Measurements from ENCODE around the gene ARID3C.
"Not testable (repeated sequence)": the region's sequence is repeated elsewhere in the genome, so short reads cannot be mapped to it uniquely, and the experiment has no call there.

ARID3C gene

DNA sequence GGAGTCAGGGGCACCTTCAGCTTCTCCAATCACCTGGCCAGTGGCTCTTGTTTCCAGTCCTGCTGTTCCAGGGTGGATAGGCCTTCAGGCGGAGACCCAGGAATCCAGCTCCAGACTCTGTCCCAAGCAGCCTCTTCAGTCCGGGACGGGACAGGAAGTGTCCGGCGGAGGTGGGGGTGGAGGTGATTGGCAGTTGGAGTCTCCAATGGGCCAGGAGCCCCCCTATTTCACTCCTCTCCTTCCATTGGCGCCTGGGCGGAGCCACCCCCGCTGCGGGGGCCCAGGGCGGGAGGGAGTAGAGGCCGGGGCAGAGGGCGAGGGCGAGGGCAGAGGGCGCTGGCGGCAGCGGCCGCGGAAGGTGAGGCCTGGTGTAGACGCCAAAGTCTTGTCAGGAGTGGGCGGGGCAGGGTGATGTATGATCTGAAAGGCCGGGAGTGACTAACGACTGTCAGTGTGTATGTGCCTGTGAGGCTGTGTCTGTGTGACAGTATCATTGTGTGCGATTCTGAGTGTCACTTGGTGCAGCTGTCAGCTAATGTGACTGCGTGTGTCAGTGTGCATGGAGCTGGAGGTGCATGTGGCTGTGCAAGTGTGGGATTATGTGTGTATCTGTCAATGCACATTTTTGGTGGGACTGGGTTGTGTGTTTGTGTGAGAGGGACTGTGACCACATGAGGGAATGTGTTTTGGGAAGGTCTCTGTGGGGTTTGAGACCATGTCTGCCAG lies 23.2 kb upstream of the ARID3C start, which contains the start of gene IL11RA:
Gene IL11RA, plus strand, starts transcription at position 310 of the 726 bp plus-strand sequence. CDS start 3,033 bp downstream, outside the sequence.
- no peak for DNase-seq (ENCODE audit: low read depth, low spot score)

GRCh38 chr9:34651321-34651720 lies 22.5 kb upstream of the ARID3C start:
- DNase-seq (ENCODE audit: low read depth, low spot score), result no peak

GRCh38 chr9:34650816-34651215 lies 21.9 kb upstream of the ARID3C start:
- no peak for DNase-seq (ENCODE audit: low read depth, low spot score)

DNA sequence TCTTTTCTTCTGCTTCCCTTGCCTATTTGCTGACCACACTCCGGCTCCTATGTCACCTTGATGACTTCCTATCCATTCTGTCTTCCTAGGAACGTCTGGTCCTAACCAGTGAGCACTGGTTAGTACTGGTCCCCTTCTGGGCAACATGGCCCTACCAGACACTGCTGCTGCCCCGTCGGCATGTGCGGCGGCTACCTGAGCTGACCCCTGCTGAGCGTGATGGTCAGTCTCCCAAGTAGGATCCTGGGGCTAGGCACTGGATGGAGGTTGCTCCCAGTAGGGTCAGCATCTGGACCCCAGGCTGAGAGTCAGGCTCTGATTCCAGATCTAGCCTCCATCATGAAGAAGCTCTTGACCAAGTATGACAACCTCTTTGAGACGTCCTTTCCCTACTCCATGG lies 19.8 kb upstream of the ARID3C start:
- DNase-seq (ENCODE audit: low read depth, low spot score), result no peak

- DNase-seq (ENCODE audit: low read depth, low spot score), result no peak
These were observed 18.8 kb upstream of the ARID3C start for GRCh38 chr9:34647651-34648050.

DNA sequence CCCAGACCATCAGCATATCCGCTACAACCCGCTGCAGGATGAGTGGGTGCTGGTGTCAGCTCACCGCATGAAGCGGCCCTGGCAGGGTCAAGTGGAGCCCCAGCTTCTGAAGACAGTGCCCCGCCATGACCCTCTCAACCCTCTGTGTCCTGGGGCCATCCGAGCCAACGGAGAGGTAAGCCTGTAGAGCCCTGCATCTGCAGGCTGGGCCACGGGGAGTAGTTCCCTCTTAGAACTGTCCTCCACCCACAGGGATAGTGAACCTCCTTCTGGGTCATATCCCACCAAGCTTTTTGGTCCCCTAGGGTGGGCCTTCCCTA lies 18.2 kb upstream of the ARID3C start:
- DNase-seq (ENCODE audit: low read depth, low spot score), result no peak

DNA sequence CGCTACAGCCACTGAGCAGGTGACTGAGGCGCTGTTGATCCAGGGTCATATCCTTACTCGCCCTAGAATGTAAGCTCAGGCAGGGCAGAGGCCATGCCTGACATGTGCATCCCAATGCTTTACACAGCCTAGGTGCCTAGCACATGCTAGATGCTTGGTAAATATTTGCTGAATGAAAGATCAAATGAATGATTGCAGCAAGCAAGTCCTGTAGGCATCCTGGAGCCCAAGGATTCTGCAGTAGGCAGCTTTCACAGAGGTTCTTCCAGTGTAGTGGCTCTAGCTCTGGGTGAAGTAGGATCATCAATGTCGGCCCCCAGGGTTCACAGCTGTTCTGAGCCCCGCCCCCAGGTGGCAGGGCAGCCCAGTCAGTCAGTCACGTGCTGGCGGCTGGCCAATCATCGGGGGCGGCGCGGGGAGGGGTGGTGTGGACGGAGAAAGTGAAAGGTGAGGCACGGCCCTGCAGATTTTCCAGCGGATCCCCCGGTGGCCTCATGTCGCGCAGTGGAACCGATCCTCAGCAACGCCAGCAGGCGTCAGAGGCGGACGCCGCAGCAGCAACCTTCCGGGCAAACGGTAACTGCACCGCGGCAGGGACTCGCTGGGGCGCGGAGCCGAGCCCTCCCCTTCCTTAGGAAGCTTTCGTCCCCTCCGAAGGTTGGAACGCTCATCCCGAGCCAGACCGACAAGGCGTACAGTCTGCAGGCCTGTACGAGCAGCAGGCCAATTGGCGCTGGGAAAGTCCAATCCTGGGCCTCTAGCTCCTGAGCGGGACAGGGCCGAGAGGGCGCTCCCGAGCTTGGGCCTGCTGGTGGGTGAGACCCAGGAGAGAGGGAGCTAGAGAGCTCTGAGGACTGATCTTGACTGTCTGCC lies 17.6 kb upstream of the ARID3C start, which contains the start of gene GALT:
Gene GALT, plus strand, starts transcription at position 465 of the 873 bp plus-strand sequence. Its CDS starts 30 bp downstream, at position 495.
- DNase-seq (ENCODE audit: low read depth, low spot score), result no peak

DNA sequence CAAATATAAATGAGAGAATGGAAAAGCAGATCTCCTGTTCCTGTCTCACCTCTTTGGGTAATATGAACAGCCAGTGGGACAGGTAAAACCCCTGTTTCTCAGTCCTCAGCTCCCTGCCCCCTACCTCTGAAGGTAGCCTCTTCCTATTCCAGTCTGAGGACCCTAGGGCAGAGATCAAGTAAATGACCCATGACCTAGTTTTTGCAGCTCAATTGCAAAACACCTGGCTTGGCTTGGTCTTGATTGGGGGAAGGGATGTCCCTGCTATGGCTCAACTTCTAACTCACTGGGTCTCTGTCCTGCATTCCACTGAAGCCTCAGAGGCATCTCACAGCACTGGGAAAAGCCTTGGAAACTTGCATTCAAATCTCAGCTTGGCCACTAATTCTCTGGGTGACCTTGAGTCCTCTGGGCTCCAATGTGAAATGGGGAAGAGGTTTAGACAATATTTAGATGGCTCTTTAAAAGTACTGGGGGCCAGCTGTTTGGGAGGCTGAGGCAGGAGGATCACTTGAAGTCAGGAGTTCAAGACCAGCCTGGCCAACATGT lies 16.0 kb upstream of the ARID3C start:
- no peak for DNase-seq (ENCODE audit: low read depth, low spot score)

- no peak for DNase-seq (ENCODE audit: low read depth, low spot score)
These were observed 13.8 kb upstream of the ARID3C start for GRCh38 chr9:34642679-34643078.

DNA sequence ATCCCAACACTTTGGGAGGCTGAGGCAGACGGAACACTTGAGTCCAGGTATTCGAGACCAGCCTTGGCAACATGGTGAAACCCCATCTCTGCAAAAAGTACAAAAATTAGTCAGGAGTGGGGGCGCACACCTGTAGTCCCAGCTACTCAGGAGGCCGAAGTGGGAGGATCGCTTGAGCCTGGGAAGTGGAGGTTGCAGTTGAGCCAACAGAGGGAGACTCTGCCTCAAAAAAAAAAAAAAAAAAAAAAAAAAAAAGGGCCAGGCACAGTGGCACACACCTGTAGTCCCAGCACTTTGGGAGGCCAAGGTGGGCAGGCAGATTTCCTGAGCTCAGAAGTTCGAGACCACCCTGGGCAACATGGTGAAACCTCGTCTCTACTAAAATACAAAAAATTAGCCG lies 10.5 kb upstream of the ARID3C start:
- not testable (repeated sequence) for DNase-seq (ENCODE audit: low read depth, low spot score)

GRCh38 chr9:34638138-34638445 lies 9.2 kb upstream of the ARID3C start:
- DNase-seq (ENCODE audit: low read depth, low spot score), result no peak

DNA sequence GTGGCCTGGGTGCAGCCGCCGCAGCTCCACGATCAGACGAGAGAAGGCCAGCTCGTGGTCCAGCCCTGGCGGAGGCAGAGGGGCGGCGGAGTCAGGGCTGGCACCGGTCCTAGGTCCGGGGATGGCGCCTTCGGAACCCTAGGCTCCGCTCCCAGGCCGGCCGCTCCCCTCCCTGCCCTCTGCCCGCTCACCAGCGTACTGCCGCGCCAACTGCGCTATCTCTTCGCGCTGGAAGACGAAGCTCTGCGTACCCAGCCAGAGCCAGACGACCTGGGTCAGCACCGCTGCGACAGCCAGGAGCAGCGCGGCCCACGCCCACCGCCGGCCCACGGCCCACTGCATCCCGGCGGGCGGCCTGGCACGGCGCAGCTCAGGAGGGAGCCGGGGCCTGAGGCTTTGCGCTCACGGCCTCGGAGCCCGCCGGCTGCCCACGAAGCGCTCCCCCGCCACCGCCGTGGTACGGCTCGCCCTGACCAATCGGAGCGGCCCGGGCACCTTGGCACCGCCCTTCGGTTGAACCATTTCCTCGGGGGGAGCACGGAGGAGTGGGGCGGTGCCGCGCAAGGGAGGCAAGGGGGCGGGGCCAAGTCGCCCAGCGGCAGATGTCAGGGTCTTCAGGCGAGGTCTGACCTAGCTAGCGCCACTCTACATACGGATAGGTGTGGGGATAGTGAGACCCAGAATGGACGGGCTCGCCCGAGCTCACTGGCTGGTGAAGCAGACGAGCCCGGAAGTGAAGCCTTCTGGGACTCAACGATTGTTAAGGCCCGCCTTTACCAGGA lies 8.7 kb upstream of the ARID3C start, which contains the start of gene SIGMAR1:
Gene SIGMAR1, minus strand, starts transcription at position 432 of the 782 bp plus-strand sequence. Its CDS starts 90 bp downstream, at position 342.
- peak; percentile 79 for DNase-seq (ENCODE audit: low read depth, low spot score)

- DNase-seq (ENCODE audit: low read depth, low spot score), result no peak
These were observed 8.0 kb upstream of the ARID3C start for GRCh38 chr9:34636791-34637355.

DNA sequence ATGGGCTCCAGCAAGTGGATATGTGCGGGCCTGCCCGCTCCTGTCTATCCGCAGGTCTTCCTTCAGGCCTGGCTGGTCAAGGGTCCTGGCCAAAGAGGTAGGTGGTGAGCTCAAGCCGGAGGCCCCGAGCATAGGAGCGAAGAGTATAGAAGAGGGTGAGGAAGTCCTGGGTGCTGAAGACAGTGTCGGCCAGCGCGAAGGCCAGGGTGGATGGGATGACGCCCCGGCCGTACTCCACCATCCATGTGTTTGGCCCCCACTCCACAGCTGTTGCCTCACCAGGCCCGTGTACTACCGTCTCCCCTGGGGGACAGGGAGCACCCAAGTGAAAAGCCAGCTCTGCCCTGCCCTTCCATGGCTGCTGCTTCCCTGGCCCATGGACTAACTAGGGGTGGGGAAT lies 6.7 kb upstream of the ARID3C start:
- DNase-seq (ENCODE audit: low read depth, low spot score), result no peak

DNA sequence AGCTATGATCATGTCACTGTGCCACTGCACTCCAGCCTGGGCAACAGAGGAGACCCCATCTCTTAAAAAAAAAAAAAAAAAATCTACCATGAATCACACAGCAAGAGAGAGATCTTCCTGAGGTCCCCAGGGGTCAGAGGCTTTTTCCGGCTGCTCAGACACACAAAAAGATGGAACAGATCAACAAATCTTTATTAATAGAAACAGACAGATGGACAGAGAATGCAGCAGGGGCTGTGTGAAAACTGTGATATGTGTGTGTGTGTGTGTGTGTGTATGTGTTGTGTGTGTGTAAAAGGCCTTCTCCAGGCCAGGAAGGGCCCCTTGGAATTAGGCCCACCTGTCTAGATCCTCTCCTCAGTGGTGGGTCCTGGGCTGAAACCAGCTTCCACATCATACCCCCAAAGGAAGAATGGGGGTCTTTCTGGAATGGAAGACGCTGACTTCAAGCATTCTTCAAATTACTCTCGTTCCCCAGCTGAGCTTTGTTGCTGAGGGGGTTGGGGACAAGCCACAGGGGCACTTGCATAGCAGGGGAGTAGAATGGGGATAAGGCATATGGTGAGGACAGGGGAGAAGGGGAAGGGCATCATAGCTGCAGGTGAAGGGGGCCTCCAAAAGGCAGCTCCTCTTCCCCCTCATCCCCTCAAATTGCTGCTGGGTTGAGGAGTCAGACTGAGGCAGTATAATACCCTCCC lies 5.8 kb upstream of the ARID3C start:
- DNase-seq (ENCODE audit: low read depth, low spot score), result no peak

- DNase-seq (ENCODE audit: low read depth, low spot score), result no peak
These were observed 5.1 kb upstream of the ARID3C start for GRCh38 chr9:34633851-34634550.

- no peak for DNase-seq (ENCODE audit: low read depth, low spot score)
These were observed 4.3 kb upstream of the ARID3C start for GRCh38 chr9:34633166-34633565.

- DNase-seq (ENCODE audit: low read depth, low spot score), result no peak
These were observed 1.7 kb upstream of the ARID3C start for GRCh38 chr9:34630402-34631154.

DNA sequence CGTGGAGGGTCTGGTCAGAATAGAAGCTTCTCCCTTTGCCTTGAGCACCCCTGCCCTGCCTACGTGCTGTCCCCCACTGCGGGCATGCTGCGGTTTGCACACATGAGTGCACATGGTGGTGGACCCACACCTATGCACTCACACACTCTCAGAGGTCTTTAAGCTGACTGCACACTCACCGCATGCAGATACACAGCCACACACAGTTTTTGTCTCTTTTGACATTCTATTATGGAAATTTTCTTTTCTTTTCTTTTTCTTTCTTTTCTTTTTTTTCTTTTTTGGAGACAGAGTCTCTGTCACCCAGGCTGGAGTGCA lies 584 bp upstream of the ARID3C start:
- no peak for DNase-seq (ENCODE audit: low read depth, low spot score)

Measured in brain pericyte (primary cell).